H9 (cell line): ENCODE data around the gene NHERF1. TPM values are rescaled to one million over a fixed set of nuclear protein-coding genes. Genes with fewer than 3 reads are reported as not detected.

Experiments
- DNase-seq: peaks from one replicate; pipeline ENCODE4 v3.0.0-alpha.2; 2017
- H2AFZ ChIP-seq: one replicate; pipeline ENCODE4 v1.6.1; 2013; ENCODE audit warnings: mild to moderate bottlenecking, low read length, control low read depth, moderate library complexity
- H2AK5ac ChIP-seq: 2 replicates; pipeline ENCODE4 v1.6.1; 2013; ENCODE audit warnings: low read length, control low read depth, mixed read lengths; ENCODE audit not compliant: insufficient read length
- H2BK120ac ChIP-seq: one replicate; pipeline ENCODE4 v1.6.1; 2013; ENCODE audit warnings: low read depth, mild to moderate bottlenecking, low read length, control low read depth, inconsistent platforms; ENCODE audit not compliant: poor library complexity, severe bottlenecking
- H2BK12ac ChIP-seq: 2 replicates; pipeline ENCODE4 v1.6.1; 2013; ENCODE audit warnings: low read length, control low read depth, mixed read lengths, low read depth; ENCODE audit not compliant: insufficient read length
- H2BK15ac ChIP-seq: 2 replicates; pipeline ENCODE4 v1.6.1; 2013; ENCODE audit warnings: low read depth, low read length, control low read depth
- H2BK20ac ChIP-seq: one replicate; pipeline ENCODE4 v1.6.1; 2013; ENCODE audit warnings: low read depth, mild to moderate bottlenecking, low read length, control low read depth, inconsistent platforms; ENCODE audit not compliant: poor library complexity, severe bottlenecking
- H2BK5ac ChIP-seq: 2 replicates; pipeline ENCODE4 v1.6.1; 2013; ENCODE audit warnings: low read length, control low read depth, mixed read lengths; ENCODE audit not compliant: insufficient read length
- H3K14ac ChIP-seq: 2 replicates; pipeline ENCODE4 v1.6.1; 2013; ENCODE audit warnings: low read length, control low read depth; ENCODE audit not compliant: insufficient read depth
- H3K18ac ChIP-seq: 2 replicates; pipeline ENCODE4 v1.6.1; 2013; ENCODE audit warnings: low read depth, mild to moderate bottlenecking, mixed read lengths, low read length, control low read depth; ENCODE audit not compliant: insufficient read length
- H3K23ac ChIP-seq: 2 replicates; pipeline ENCODE4 v1.6.1; 2013; ENCODE audit warnings: low read length, control low read depth, mixed read lengths, low read depth; ENCODE audit not compliant: insufficient read length
- H3K23me2 ChIP-seq: 2 replicates; pipeline ENCODE4 v1.6.1; 2013; ENCODE audit warnings: low read depth, mild to moderate bottlenecking, mixed read lengths, low read length, control low read depth; ENCODE audit not compliant: insufficient read length, poor library complexity, severe bottlenecking
- H3K27ac ChIP-seq: 2 replicates; pipeline ENCODE4 v1.5.1; 2013; ENCODE audit warnings: low read length, control low read depth, mixed read lengths, low read depth; ENCODE audit not compliant: insufficient read length
- H3K27me3 ChIP-seq: 2 replicates; pipeline ENCODE4 v1.6.1; 2013; ENCODE audit warnings: low read length, control low read depth, inconsistent platforms; ENCODE audit not compliant: insufficient read depth
- H3K4ac ChIP-seq: 2 replicates; pipeline ENCODE4 v1.6.1; 2013; ENCODE audit warnings: low read depth, mild to moderate bottlenecking, control low read depth, inconsistent platforms, low read length, moderate library complexity
- H3K4me1 ChIP-seq: 2 replicates; pipeline ENCODE4 v1.6.1; 2013; ENCODE audit warnings: low read length, control low read depth, inconsistent platforms; ENCODE audit not compliant: insufficient read depth
- H3K4me2 ChIP-seq: 2 replicates; pipeline ENCODE4 v1.6.1; 2013; ENCODE audit warnings: low read length, control low read depth, mixed read lengths; ENCODE audit not compliant: insufficient read length, insufficient read depth
- H3K56ac ChIP-seq: 2 replicates; pipeline ENCODE4 v1.6.1; 2013; ENCODE audit warnings: low read depth, mild to moderate bottlenecking, mixed read lengths, low read length, control low read depth; ENCODE audit not compliant: insufficient read length
- H3K79me1 ChIP-seq: 2 replicates; pipeline ENCODE4 v1.6.1; 2013; ENCODE audit warnings: low read depth, mild to moderate bottlenecking, moderate library complexity, low read length, control low read depth, inconsistent platforms; ENCODE audit not compliant: insufficient read depth, poor library complexity, severe bottlenecking
- H3K79me2 ChIP-seq: 2 replicates; pipeline ENCODE4 v1.6.1; 2013; ENCODE audit warnings: low read length, control low read depth, inconsistent platforms; ENCODE audit not compliant: insufficient read depth
- H3K9ac ChIP-seq: 2 replicates; pipeline ENCODE4 v1.6.1; 2013; ENCODE audit warnings: low read length, control low read depth, mixed read lengths; ENCODE audit not compliant: insufficient read length; ENCODE audit errors: extremely low read depth
- H3K9me3 ChIP-seq: one replicate; pipeline ENCODE4 v1.6.1; 2013; ENCODE audit warnings: low read depth, low read length, inconsistent platforms; ENCODE audit not compliant: control insufficient read depth
- H3T11ph ChIP-seq: one replicate; pipeline ENCODE4 v1.6.1; 2013; ENCODE audit warnings: mild to moderate bottlenecking, low read length, control low read depth, inconsistent platforms
- H4K20me1 ChIP-seq: one replicate; pipeline ENCODE4 v1.6.1; 2013; ENCODE audit not compliant: control insufficient read depth, insufficient read length, insufficient read depth
- H4K5ac ChIP-seq: 2 replicates; pipeline ENCODE4 v1.6.1; 2013; ENCODE audit warnings: low read depth, mild to moderate bottlenecking, mixed read lengths, low read length, control low read depth; ENCODE audit not compliant: insufficient read length
- H4K8ac ChIP-seq: replicated peaks from 2 replicates; pipeline ENCODE4 v1.6.1; 2013; ENCODE audit warnings: low read length, control low read depth, mixed read lengths, low read depth; ENCODE audit not compliant: insufficient read length
- H4K91ac ChIP-seq: 2 replicates; pipeline ENCODE4 v1.6.1; 2013; ENCODE audit warnings: low read depth, mild to moderate bottlenecking, moderate library complexity, mixed read lengths, low read length, control low read depth; ENCODE audit not compliant: insufficient read length
- H3K27ac Mint-ChIP-seq, 3 experiments: 2 replicates in 2 of 3; 3 replicates in 1 of 3; pipeline ENCODE4 v1.8.0; 2020 to 2021; ENCODE audit warnings: mixed read lengths in 3 of 3, mild to moderate bottlenecking in 1 of 3, moderate library complexity in 1 of 3
- H3K27me3 Mint-ChIP-seq: 2 replicates; pipeline ENCODE4 v1.8.0; 2021; ENCODE audit warnings: low read depth, mild to moderate bottlenecking, moderate library complexity, mixed read lengths
- H3K36me3 Mint-ChIP-seq, 3 experiments: 2 replicates in 2 of 3; 3 replicates in 1 of 3; pipeline ENCODE4 v1.8.0; 2020 to 2021; ENCODE audit warnings: low read depth in 3 of 3, mixed read lengths in 3 of 3; ENCODE audit not compliant: insufficient read depth in 1 of 3
- H3K4me1 Mint-ChIP-seq, 2 experiments: 2 replicates each; pipeline ENCODE4 v1.8.0; 2020; ENCODE audit warnings: mixed read lengths in 2 of 2
- H3K4me3 Mint-ChIP-seq, 2 experiments: 2 replicates in 1 of 2; 3 replicates in 1 of 2; pipeline ENCODE4 v1.8.0; 2020 to 2021; ENCODE audit warnings: mild to moderate bottlenecking in 2 of 2, mixed read lengths in 2 of 2, moderate library complexity in 1 of 2
- H3K9me3 Mint-ChIP-seq, 2 experiments: 2 replicates in 1 of 2; 3 replicates in 1 of 2; pipeline ENCODE4 v1.8.0; 2020; ENCODE audit warnings: mild to moderate bottlenecking in 2 of 2, mixed read lengths in 2 of 2, moderate library complexity in 1 of 2
- CTCF ChIP-seq: fragments of 200-600 bp; sonication (generic); conservative IDR thresholded peaks from 3 replicates; pipeline ENCODE4 v1.8.0; 2021; ENCODE audit warnings: antibody characterized with exemption, mild to moderate bottlenecking
- WGBS: extraction: QIAGEN DNeasy Blood & Tissue Kit; methylation state at CpG from one replicate; pipeline ENCODE4 v1.1.7; 2013; ENCODE audit warnings: missing lambda C conversion rate, low lambda C conversion rate, mixed read lengths; ENCODE audit not compliant: insufficient read length; ENCODE audit errors: extremely low coverage; 5-methylcytosine and 5-hydroxymethylcytosine counted together
- total RNA-seq: library from RNA; stranded (reverse); gene quantifications from 2 replicates; pipeline ENCODE4 v1.2.1, GENCODE V29; 2021

Gene NHERF1
- total RNA-seq, 1 experiment from 2014 or later, result 74.4 TPM

- Histone ChIP-seq H4K8ac (no peak overlapping the region), H2BK12ac (no peak overlapping the region), H2AFZ (no peak overlapping the region), H3K9ac (no peak overlapping the region), H3K56ac (no peak overlapping the region), H4K5ac (no peak overlapping the region), H3K4me1 (no peaks in the 10 kb centered on the region; the same call in 1 of the 2 replicates), H3K4me2 (no peak overlapping the region), H3K9me3 (no peaks in the 10 kb centered on the region), H3K27ac (no peak overlapping the region), H4K20me1 (no peaks in the 10 kb centered on the region), H2BK15ac (no peak overlapping the region), H3K79me2 (no peaks in the 10 kb centered on the region), H3K79me1 (no peaks in the 10 kb centered on the region), H4K91ac (no peak overlapping the region), H3K27me3 (no peaks in the 10 kb centered on the region), H2BK5ac (no peak overlapping the region), H3K18ac (no peak overlapping the region), H3T11ph (no peak overlapping the region), H2AK5ac (no peak overlapping the region), H3K23me2 (peaks cover 10% of the 10 kb centered on the region), H2BK120ac (no peak overlapping the region), H3K14ac (no peak overlapping the region), H2BK20ac (no peak overlapping the region), H3K23ac (no peak overlapping the region), H3K4ac (no peak overlapping the region)
- Mint-ChIP-seq H3K27me3 (no peaks in the 10 kb centered on the region), H3K4me3 (no peak overlapping the region), H3K4me1 (peaks cover 13 to 26% of the 10 kb centered on the region in 2 experiments), H3K9me3 (no peaks in the 10 kb centered on the region), H3K27ac (no peak overlapping the region), H3K36me3 (peaks cover 27 to 58% (median 52%) of the 10 kb centered on the region in 3 experiments; a peak in 6 of 7 replicates)
- no peak for TF ChIP-seq CTCF
- no peak for DNase-seq
- no CpG with 5 or more reads among the region's 6 CpGs for WGBS
These were observed 25.0 kb downstream of the NHERF1 start for GRCh38 chr17:74773414-74773813.
